Activated naive CD4-positive, alpha-beta T cell (primary cell): ENCODE results near the gene SMARCA2.

Experiments used
- DNase-seq, 4 experiments: peaks; one replicate each; lab custom pipeline; 2025; lab: John Stamatoyannopoulos, UW

The SMARCA2 gene

DNA sequence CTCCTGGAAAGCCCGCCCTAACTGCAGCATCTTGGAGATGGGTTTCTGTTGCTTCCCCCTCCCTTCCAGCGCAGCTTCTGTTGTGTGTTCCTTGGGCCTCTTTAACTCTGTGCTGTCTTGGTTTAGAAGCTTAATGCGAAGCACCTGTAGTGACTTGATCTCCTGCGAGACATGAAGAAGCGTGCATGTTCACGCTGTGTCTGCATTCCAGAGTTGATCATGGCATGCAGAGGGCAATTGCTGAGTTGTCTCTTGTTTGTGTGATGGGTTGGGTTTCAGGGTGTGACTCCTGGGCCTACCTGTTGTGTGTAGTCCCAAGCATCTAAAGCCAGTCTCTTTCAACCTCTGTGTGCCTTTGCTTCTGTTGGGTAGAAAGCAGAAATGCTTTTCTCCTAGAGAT, 155.6 kb downstream of the SMARCA2 start:
- DNase-seq: no peak

DNA sequence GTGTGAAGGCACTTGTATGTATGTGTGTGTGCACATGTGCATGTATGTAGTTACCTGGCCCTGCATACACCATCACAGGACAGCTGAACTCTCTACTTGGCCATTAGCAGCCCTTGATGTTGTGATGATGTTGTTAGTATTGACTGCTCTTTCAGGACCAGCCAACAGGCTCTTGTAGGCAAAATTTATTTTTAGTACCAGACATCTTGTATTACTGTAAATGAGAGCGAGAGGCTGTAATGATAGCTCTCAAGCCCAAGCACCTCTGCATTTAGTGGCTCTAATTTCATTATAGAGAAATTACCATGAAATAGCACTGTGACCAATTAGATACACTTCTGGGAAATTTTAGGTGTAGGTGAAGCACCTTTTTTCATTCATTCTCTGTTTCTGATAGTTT, 158.0 kb downstream of the SMARCA2 start:
- no peak for DNase-seq

GRCh38 chr9:2173861-2174260, 158.7 kb downstream of the SMARCA2 start:
- no peak for DNase-seq

GRCh38 chr9:2174306-2174705, 159.2 kb downstream of the SMARCA2 start:
- DNase-seq: no peak

- no peak for DNase-seq
Measured at GRCh38 chr9:2174911-2175310, 159.8 kb downstream of the SMARCA2 start.

GRCh38 chr9:2177121-2177520, 162.0 kb downstream of the SMARCA2 start:
- no peak for DNase-seq

DNA sequence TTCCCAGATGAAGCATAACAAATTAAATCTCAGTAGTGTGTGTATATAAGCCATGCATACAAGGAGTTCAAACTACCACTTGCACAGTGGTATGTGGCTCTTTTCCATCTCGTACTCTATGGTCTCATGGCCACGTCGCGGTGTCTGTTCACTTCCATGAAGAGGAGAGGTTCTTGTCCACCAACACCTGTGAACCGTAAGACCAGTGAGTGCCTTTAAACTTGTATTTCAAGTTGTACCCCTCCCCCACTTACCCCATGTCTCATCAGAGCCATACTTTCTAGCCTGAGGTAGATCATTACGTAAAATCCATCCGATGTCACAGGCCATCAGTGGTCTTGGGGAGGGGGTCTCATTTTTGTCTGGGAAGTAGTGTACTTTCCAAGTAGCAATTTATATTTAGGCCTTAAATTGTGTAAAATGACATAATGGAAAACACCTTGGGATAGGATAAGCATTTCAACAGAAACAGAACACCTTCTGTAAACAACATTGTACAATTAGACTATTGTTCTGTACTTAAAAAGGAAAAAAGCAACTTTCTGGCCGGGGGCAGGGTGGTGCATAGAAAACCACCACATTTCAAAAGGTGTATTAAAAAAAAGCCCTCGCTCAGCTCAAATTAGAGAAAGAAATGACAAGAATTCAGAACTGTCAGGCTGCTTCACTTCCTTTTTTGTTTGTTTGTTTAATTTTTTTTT, 163.0 kb downstream of the SMARCA2 start:
- DNase-seq: no peak

GRCh38 chr9:2179567-2179966, 164.4 kb downstream of the SMARCA2 start:
- DNase-seq: no peak

GRCh38 chr9:2180154-2180553, 165.0 kb downstream of the SMARCA2 start:
- DNase-seq: no peak

DNA sequence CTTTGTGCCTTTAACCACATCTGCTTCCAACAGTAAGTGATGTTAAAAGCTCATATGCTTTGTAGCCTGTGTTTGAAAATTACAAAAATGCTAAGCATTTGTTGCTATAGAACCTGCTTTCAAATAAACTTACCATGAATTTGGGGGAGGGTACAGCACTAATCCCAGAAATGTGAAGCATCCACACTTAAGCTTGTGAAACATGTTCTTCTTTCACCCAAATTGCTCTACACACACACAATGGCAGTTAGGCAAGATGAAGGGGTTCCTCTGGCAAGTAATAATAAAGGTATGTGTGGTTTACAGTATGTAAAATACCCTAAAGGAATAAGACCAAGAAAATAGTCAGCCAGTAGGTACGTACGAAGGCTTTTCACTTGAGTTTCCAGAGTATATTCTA, 165.6 kb downstream of the SMARCA2 start:
- DNase-seq: no peak

DNA sequence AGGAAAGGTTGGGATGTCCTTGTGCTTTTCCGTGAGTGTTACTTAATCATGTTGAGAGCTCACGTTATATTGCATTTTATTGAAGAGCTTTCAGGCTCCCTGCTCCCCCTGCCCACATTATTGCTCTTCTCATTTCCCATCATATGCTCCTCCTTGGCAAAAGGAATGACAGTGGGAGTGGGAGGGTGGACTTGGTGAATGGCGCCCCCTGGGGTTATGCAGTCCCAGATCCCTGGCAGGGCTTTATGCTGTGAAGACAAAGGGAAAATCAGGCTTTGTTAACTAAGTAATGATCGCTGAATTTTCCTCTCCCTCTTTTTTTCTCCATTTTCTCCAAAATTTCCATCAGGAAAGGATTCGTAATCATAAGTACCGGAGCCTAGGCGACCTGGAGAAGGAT, 166.6 kb downstream of the SMARCA2 start:
- no peak for DNase-seq

- DNase-seq: no peak
Measured at GRCh38 chr9:2190939-2191608, 175.9 kb downstream of the SMARCA2 start.

DNA sequence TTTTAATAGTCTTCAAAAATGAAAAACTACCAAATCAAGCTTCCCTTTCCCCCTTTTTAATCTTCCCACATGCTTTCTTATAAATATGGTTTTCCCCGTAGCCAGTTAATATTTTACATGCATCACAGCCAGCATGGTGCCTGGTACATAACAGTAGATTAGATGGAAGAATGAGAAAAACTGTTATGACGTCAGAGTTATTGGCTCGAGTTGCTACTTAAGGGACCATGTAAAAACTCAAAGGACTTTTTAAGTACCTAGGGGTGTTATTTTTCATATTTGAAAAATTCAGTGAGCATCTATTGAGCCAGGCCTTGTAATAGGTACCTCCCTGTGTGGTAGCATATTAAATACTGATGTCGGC, 176.4 kb downstream of the SMARCA2 start:
- DNase-seq: no peak

GRCh38 chr9:2192356-2192979, 177.3 kb downstream of the SMARCA2 start:
- DNase-seq: no peak

DNA sequence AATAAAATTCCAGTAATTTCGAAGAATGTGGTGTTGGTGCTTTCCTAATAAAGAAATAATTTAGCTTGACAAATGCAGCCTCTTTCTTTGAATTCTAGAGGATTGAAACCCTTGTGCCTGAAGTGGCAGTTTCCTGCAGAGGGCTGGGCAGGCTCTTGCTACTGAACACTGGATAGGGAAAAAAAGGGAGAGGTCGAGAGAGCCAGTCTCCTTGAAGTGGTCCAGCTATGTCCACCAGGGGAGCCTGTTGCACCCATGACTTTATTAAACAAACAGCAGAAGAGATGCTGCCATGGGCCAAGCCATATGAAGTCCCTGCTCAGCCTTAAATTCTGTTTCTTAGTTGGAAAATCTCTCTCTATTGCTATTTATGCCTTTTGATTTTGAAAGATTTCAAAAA, 178.4 kb downstream of the SMARCA2 start:
- no peak for DNase-seq

GRCh38 chr9:2195211-2195610, 180.1 kb downstream of the SMARCA2 start:
- DNase-seq: no peak

GRCh38 chr9:2196757-2197156, 181.6 kb downstream of the SMARCA2 start:
- no peak for DNase-seq

- no peak for DNase-seq
Measured at GRCh38 chr9:2198956-2199635, 183.9 kb downstream of the SMARCA2 start.

GRCh38 chr9:2199999-2200796, 185.1 kb downstream of the SMARCA2 start:
- no peak for DNase-seq

- no peak for DNase-seq
Measured at GRCh38 chr9:2208465-2208864, 193.3 kb downstream of the SMARCA2 start.

- no peak for DNase-seq
Measured at GRCh38 chr9:2208991-2209390, 193.8 kb downstream of the SMARCA2 start.

DNA sequence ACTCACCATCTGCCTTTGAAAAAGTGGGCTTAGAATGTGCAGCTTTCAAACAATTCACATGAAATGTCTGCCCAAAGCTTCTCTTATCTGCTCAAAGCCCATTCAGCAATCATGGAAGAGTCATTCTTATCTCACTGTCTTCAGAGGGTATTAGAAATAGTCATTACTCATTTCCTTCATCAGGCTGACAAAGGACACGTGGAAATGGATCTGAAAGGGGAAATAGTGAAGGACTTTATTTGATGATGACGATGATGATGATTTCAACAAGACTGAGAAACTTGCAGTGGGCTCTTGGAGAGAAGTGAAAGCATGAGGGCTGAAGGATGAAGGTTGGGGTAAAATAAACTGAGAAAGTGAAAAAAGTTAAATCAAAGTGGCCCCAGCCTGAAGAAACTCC, 194.3 kb downstream of the SMARCA2 start:
- no peak for DNase-seq
